Measurements from ENCODE around the gene TRAM2.
A peak's percentile ranks its signal among the peaks of the same experiment; 100 is the strongest.

The TRAM2 gene

DNA sequence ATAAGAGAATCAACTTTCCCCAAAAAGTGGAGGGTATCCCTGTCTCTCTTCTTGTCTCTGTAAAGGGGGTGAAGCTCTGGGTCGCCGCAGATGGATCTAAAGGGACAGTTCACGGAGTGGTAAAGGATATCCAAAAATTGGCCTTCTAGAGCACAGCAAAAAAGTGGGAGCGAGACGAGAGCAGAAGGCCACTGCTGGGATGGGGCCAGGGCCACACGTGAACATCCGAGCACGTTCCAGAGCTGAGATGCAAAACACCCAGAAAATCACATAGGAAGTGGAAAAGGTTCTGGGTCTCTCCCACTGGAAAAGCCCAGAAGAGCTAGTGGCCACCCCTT is 837 bp downstream of the TRAM2 start:
- Histone ChIP-seq H3K9ac (ENCODE audit: low read depth, low read length) (peak overlapping the region; percentile 97), H3K9me3 (replicated peaks; ENCODE audit: low read length) (no peaks in the 10 kb centered on the region), H3K27me3 (ENCODE audit: control insufficient read depth, insufficient read depth, low read length) (no peaks in the 10 kb centered on the region), H3K4me1 (ENCODE audit: control insufficient read depth, insufficient read depth, low read length) (peaks cover 42% of the 10 kb centered on the region), H3K4me3 (ENCODE audit: low read length) (peak overlapping the region; percentile 96), H3K36me3 (ENCODE audit: insufficient read depth, low read length) (peaks cover 51% of the 10 kb centered on the region), H3K4me2 (ENCODE audit: low read length) (peak overlapping the region; percentile 92)

DNA sequence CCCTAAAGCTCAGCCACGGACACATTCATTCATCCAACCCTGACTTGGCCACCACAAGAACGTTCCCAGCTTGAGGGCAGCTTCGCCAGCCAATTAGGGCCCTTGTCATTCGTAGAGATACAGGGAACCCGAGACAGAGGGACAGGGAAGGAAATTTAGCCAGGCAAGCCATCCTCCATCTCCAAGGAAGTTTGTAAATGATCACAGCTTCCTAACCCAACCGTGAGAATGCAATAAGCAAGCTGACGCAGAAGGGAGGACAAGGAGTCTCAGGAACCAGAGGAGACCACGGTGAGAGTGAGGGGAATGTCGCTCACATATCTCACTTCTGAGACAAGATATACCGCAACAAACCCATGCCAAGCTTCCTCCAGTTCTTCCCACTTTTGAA is 1.4 kb downstream of the TRAM2 start:
- Histone ChIP-seq H3K9me3 (replicated peaks; ENCODE audit: low read length) (no peaks in the 10 kb centered on the region), H3K4me2 (ENCODE audit: low read length) (peak overlapping the region; percentile 92), H3K4me3 (ENCODE audit: low read length) (peak overlapping the region; percentile 96), H3K27me3 (ENCODE audit: control insufficient read depth, insufficient read depth, low read length) (no peaks in the 10 kb centered on the region), H3K36me3 (ENCODE audit: insufficient read depth, low read length) (peaks cover 56% of the 10 kb centered on the region), H3K4me1 (ENCODE audit: control insufficient read depth, insufficient read depth, low read length) (peaks cover 47% of the 10 kb centered on the region), H3K9ac (ENCODE audit: low read depth, low read length) (peak overlapping the region; percentile 97)

DNA sequence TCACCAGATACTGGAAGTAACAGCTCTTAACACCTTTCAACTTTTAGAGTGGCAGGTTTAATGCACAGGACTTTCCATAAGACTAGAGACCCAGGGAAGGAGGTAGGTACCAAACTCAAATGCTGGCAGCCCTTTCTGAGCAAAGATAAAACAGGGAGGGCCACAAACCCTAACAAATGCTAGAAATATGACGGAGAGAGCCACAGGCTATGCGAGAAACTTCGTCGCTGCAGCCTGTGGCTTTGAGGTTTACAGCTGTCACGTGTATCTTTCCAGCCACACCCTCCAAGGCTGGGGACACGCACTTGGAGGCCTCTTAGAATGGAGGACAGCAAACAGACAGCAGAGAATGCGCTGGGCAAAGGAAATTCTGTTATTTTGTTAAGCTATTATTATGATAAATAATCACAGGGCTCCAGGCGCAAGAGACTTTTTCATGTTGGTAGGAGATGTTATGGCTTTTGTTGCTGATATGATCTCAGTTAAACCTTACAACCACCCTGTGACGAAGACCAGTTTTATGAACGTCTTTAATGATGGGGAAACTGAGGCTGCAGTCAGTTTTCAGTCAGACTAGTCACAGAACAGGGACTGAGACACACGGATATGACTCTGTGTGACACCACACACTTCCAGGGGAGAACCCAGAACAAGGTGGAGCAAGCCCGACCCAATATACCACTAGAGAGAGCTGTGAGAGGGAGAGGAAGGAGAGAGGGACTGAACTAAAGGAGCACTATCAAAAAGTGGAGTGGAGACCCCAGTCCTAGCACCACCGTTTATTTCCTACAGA is 2.0 kb downstream of the TRAM2 start:
- H3K4me3 ChIP-seq (ENCODE audit: low read length): peak overlapping the region; percentile 96
- no peaks in the 10 kb centered on the region for H3K27me3 ChIP-seq (ENCODE audit: control insufficient read depth, insufficient read depth, low read length)
- H3K9ac ChIP-seq (ENCODE audit: low read depth, low read length): peak overlapping the region; percentile 97
- H3K9me3 ChIP-seq (replicated peaks; ENCODE audit: low read length): no peaks in the 10 kb centered on the region
- peaks cover 59% of the 10 kb centered on the region for H3K36me3 ChIP-seq (ENCODE audit: insufficient read depth, low read length)
- peaks cover 53% of the 10 kb centered on the region for H3K4me1 ChIP-seq (ENCODE audit: control insufficient read depth, insufficient read depth, low read length)
- peak overlapping the region; percentile 92 for H3K4me2 ChIP-seq (ENCODE audit: low read length)

DNA sequence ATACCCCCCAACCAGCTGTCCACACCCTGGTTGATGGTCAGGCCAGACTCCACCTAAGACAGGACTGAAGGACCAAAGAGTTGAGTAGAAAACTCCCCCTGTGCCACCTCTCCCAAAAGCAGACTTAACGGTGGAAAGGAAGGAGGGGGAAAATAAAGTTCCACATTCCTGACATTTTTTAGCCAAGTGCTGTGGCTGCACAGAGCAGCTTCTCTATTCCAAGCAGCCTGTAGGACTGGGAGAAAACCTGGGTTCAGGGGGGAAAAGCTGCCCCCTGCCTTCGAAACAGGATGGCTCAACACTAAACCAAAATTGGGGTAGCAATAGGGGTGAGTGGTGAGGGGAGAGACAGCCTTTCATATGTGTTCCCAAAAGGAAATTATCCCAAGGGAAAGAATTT is 3.6 kb downstream of the TRAM2 start:
- H3K4me1 ChIP-seq (ENCODE audit: control insufficient read depth, insufficient read depth, low read length): peaks cover 69% of the 10 kb centered on the region

DNA sequence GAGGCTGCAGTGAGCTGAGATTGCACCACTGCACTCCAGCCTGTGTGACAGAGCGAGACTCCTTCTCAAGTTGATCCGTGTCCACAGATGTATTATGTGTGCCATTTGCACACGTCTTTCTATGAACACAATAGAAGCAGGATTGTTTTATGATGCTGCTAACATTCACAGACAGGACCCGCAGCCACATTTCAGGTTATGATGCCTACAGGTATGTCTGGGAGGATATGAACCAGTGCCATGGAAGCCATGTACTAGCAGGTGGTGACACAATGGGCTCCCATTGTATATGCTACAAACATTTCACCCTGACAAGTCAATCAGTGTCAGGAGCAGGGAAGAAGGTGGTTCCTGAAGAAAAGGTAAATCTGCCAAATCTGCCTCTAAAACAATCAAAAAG is 4.3 kb downstream of the TRAM2 start:
- Histone ChIP-seq H3K9ac (ENCODE audit: low read depth, low read length) (peak overlapping the region; percentile 97), H3K4me1 (ENCODE audit: control insufficient read depth, insufficient read depth, low read length) (peaks cover 70% of the 10 kb centered on the region), H3K27me3 (ENCODE audit: control insufficient read depth, insufficient read depth, low read length) (no peaks in the 10 kb centered on the region), H3K4me3 (ENCODE audit: low read length) (peak overlapping the region; percentile 96), H3K9me3 (replicated peaks; ENCODE audit: low read length) (no peaks in the 10 kb centered on the region), H3K36me3 (ENCODE audit: insufficient read depth, low read length) (peaks cover 69% of the 10 kb centered on the region), H3K4me2 (ENCODE audit: low read length) (peak overlapping the region; percentile 92)

More for the DNA sequence above, 3.6 kb downstream of the TRAM2 start:
- Histone ChIP-seq H3K36me3 (ENCODE audit: insufficient read depth, low read length) (peaks cover 61% of the 10 kb centered on the region), H3K4me2 (ENCODE audit: low read length) (peak overlapping the region; percentile 92), H3K9ac (ENCODE audit: low read depth, low read length) (peak overlapping the region; percentile 97), H3K4me3 (ENCODE audit: low read length) (peak overlapping the region; percentile 96), H3K9me3 (replicated peaks; ENCODE audit: low read length) (no peaks in the 10 kb centered on the region), H3K27me3 (ENCODE audit: control insufficient read depth, insufficient read depth, low read length) (no peaks in the 10 kb centered on the region)

DNA sequence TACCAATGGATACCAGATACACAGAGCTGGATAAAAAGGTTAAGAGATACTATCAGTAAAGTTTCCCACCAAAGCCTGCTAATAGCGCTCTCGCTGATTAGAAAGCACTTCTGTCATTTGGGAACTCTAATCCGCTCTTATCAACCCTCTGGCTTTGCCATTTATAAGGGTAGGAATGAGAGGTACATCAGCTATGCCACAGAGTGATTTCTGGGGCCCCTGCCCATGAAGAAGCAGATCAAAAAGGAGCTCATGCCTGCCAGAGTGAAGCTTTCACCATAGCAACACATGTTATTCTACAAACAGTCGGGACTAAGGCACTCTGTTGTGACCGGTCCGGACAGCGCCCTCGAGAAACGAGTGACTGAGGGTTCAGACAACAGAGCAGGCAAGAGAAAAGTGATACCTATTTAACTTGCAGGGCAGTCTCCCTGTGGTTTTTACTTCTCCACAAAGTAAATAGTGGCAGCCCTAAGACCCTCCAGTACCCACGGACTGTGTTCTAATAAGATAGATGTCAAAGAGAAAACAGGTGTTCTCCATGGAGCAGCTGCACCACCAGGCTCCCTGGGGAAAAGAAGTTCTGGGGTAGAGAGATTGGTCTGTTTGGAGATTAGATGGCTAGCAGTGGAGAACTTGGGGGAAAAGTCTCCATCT is 5.6 kb downstream of the TRAM2 start:
- Histone ChIP-seq H3K4me2 (ENCODE audit: low read length) (peak overlapping the region; percentile 92), H3K4me3 (ENCODE audit: low read length) (peak overlapping the region; percentile 54), H3K9me3 (replicated peaks; ENCODE audit: low read length) (no peaks in the 10 kb centered on the region), H3K9ac (ENCODE audit: low read depth, low read length) (peak overlapping the region; percentile 71), H3K4me1 (ENCODE audit: control insufficient read depth, insufficient read depth, low read length) (peaks cover 82% of the 10 kb centered on the region), H3K27me3 (ENCODE audit: control insufficient read depth, insufficient read depth, low read length) (no peaks in the 10 kb centered on the region), H3K36me3 (ENCODE audit: insufficient read depth, low read length) (peaks cover 75% of the 10 kb centered on the region)

DNA sequence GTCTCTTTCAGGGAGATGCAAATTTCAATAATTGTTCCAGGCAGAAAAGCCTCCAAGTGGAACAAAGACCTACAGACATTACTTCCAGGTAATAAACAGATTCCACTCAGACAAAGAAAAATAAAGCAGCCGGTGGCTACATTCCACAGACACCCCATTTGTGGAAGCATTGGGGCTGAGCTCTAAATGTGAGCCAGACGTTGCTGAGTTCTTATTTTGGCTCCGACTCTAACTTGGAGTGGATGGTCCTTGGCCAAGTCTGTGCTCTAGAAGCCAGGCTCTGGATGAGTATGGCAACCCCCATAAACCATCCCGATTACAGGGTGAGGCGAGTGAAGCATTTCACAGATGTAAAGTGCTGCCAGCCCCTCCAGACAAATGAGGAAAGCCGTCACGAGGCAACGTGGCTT is 6.6 kb downstream of the TRAM2 start:
- peaks cover 75% of the 10 kb centered on the region for H3K36me3 ChIP-seq (ENCODE audit: insufficient read depth, low read length)
- H3K4me1 ChIP-seq (ENCODE audit: control insufficient read depth, insufficient read depth, low read length): peaks cover 91% of the 10 kb centered on the region
- no peaks in the 10 kb centered on the region for H3K9me3 ChIP-seq (replicated peaks; ENCODE audit: low read length)
- H3K4me2 ChIP-seq (ENCODE audit: low read length): peak overlapping the region; percentile 92
- peak overlapping the region; percentile 71 for H3K9ac ChIP-seq (ENCODE audit: low read depth, low read length)
- no peaks in the 10 kb centered on the region for H3K27me3 ChIP-seq (ENCODE audit: control insufficient read depth, insufficient read depth, low read length)
- H3K4me3 ChIP-seq (ENCODE audit: low read length): peak overlapping the region; percentile 8

DNA sequence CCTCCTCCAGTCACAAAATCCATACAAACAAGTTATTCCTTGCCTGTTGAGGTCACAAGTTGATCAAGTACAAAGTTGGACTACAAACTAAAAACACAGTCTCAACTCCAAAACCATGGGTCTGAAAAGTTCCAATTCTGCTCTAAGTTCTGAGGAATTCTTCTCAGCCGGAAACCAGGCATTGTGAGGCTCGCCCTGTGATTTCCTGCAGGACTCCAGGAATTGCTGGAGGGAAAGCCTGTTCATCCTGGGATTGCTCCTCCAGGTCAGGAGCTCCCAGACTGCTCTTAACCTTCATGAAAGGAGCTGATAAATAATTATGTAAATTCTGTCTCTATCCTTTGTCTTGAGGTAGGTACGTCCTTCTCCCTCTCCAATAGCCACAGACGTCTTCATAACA is 8.5 kb downstream of the TRAM2 start:
- Histone ChIP-seq H3K27me3 (ENCODE audit: control insufficient read depth, insufficient read depth, low read length) (no peaks in the 10 kb centered on the region), H3K4me2 (ENCODE audit: low read length) (peak overlapping the region; percentile 31), H3K9ac (ENCODE audit: low read depth, low read length) (peak overlapping the region; percentile 68), H3K9me3 (replicated peaks; ENCODE audit: low read length) (no peaks in the 10 kb centered on the region), H3K4me1 (ENCODE audit: control insufficient read depth, insufficient read depth, low read length) (peaks cover 95% of the 10 kb centered on the region), H3K36me3 (ENCODE audit: insufficient read depth, low read length) (peaks cover 68% of the 10 kb centered on the region), H3K4me3 (ENCODE audit: low read length) (peak overlapping the region; percentile 22)

DNA sequence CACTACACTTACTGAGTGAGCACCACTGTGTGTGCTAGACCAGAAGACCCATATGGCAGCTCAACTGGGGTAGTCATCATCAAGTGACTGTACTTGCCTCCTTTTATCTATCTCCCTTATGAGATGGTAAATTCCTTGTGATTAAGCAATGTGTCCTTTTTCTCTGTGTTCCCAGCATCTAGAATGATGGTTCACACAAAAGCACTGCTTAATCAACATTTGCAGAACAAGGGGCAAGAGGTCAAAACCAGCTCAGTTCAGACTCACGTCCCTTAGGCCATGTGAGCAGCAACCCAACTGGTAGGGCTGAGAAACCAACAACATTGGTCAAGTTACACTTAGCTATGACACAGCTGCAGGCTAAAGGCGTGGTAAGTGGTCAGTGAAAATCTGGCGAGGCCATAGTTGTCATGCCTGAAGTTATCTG is 10.0 kb downstream of the TRAM2 start:
- peaks cover 95% of the 10 kb centered on the region for H3K4me1 ChIP-seq (ENCODE audit: control insufficient read depth, insufficient read depth, low read length)
- no peaks in the 10 kb centered on the region for H3K9me3 ChIP-seq (replicated peaks; ENCODE audit: low read length)
- H3K36me3 ChIP-seq (ENCODE audit: insufficient read depth, low read length): peaks cover 64% of the 10 kb centered on the region
- H3K27me3 ChIP-seq (ENCODE audit: control insufficient read depth, insufficient read depth, low read length): no peaks in the 10 kb centered on the region
- peak overlapping the region; percentile 27 for H3K4me3 ChIP-seq (ENCODE audit: low read length)
- peak overlapping the region; percentile 63 for H3K4me2 ChIP-seq (ENCODE audit: low read length)
- H3K9ac ChIP-seq (ENCODE audit: low read depth, low read length): peak overlapping the region; percentile 68

DNA sequence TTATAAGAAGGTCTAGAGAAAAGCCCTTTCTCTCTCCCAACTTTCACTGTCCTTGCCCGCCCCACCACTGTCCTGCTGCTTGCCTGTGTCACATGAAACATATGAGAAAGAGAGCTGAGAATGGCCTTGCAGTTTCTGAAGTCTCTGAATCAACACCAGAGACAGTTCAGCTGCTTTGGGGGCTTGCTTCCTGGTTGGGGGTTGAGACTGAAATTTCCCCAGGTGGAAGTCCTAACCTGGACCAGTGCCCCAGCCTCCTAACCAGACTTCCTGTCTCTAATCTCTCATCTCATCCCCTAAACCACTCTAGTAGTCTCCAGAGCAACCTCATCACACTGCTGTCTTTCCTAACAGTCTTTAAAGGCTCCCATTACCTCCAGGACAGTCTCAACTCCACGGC is 10.7 kb downstream of the TRAM2 start:
- no peaks in the 10 kb centered on the region for H3K9me3 ChIP-seq (replicated peaks; ENCODE audit: low read length)
- peaks cover 60% of the 10 kb centered on the region for H3K36me3 ChIP-seq (ENCODE audit: insufficient read depth, low read length)
- peak overlapping the region; percentile 65 for H3K9ac ChIP-seq (ENCODE audit: low read depth, low read length)
- H3K4me3 ChIP-seq (ENCODE audit: low read length): peak overlapping the region; percentile 27
- H3K27me3 ChIP-seq (ENCODE audit: control insufficient read depth, insufficient read depth, low read length): no peaks in the 10 kb centered on the region
- H3K4me2 ChIP-seq (ENCODE audit: low read length): peak overlapping the region; percentile 63
- peaks cover 91% of the 10 kb centered on the region for H3K4me1 ChIP-seq (ENCODE audit: control insufficient read depth, insufficient read depth, low read length)

DNA sequence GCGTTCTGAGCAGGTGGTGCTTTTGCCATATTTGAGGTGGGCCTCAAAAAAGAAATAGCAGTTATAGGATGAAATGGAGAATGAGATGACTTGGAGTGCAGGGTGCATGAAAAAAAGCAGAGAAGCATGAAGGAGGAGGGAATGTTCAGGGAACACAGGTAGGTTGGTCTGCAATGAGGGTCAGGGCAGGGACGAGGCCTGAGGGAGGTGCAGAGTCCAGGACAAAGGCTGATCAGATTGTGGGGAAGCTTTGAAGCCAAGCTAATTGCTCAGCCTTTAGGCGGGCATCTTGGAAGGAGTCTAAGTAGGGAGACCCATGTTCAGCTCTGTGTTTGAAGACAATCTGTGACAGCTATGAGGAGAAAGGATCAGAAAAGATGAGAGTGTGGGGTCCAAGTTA is 12.0 kb downstream of the TRAM2 start:
- peak overlapping the region; percentile 29 for H3K4me2 ChIP-seq (ENCODE audit: low read length)
- H3K27me3 ChIP-seq (ENCODE audit: control insufficient read depth, insufficient read depth, low read length): no peaks in the 10 kb centered on the region
- H3K4me3 ChIP-seq (ENCODE audit: low read length): no peak overlapping the region
- H3K9me3 ChIP-seq (replicated peaks; ENCODE audit: low read length): no peaks in the 10 kb centered on the region
- peaks cover 91% of the 10 kb centered on the region for H3K4me1 ChIP-seq (ENCODE audit: control insufficient read depth, insufficient read depth, low read length)
- peaks cover 54% of the 10 kb centered on the region for H3K36me3 ChIP-seq (ENCODE audit: insufficient read depth, low read length)
- peak overlapping the region; percentile 36 for H3K9ac ChIP-seq (ENCODE audit: low read depth, low read length)

All from skeletal muscle satellite cell (primary cell).